GM21737 (cell line): ENCODE measurements around the gene CEP170B.

ENCODE experiments used
- ATAC-seq: cut with Tn5 transposase; IDR thresholded peaks from one replicate; pipeline ENCODE4 v1.9.1; 2021; ENCODE audit warnings: mild to moderate bottlenecking, moderate library complexity; ENCODE audit not compliant: unreplicated experiment

The CEP170B gene

DNA sequence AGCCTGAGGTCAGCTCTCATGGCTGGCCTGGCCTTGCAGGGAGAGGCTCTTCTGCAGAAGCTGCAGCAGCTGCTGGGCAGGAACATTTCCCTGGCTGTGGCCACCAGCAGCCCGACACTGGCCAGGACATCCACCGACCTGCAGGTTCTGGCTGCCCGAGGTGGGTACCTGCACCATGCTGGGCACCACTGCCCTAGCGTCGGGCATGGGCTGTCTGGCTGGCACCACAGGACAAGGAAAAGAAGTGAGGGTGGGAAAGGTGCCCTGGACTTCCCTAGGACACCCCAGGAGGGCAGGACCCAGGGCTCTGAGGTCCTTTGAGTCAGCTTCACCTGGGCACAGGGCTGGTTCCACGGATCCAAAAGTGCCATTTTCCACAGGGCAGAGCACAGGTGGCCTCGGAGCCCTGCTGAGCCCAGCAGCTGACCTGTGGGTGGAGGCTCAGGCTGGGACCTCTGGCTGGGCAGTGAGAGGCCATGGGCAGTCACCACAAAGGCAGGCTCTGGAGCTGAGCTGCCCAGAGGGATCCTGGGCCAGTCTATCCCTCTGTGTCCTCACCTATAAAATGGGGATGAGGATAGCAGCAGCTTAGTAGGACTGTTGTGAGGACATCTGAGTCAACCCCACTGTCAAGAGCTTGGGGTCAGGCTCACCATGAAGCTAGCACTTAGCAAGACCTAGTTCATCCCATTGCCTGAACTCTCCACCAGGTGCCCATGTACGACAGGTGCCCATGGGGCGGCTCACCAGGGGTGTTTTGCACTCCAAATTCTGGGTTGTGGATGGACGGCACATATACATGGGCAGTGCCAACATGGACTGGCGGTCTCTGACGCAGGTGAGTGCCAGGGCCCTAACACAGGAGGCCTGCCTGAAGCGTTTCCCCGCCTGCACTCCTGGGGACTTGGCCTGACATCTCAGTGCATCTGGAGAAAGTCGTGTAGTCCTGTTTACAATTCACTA is 64.5 kb downstream of the CEP170B start:
- ATAC-seq, result no peak

DNA sequence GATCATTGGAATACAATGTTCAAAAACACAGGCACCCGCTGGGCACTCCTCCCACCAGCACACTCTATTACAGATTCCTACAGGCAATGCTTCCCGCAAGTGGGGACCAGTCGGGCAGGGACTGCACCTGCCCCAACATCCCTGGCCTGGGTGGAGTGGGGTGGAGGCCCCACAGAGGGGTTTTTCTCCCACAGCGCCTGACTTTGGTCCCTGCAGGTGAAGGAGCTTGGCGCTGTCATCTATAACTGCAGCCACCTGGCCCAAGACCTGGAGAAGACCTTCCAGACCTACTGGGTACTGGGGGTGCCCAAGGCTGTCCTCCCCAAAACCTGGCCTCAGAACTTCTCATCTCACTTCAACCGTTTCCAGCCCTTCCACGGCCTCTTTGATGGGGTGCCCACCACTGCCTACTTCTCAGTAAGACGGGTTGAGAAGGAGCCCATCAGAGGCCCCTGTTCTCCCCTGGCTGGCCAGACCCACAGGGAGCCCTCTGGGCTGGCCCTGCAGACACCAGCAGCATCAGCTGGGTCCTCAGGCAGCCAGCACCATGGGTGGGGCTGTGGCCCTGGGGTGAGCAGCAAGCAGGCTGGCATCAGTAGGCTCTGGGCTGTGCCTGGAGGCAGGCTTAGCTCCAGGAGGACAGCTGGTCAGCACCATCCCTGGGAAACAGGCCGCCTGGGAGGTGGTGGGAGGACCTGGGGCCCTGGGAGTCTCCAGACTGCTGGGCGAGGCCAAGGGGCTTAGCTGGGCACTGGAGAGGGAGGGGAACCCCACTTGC is 65.6 kb downstream of the CEP170B start:
- ATAC-seq, result no peak

DNA sequence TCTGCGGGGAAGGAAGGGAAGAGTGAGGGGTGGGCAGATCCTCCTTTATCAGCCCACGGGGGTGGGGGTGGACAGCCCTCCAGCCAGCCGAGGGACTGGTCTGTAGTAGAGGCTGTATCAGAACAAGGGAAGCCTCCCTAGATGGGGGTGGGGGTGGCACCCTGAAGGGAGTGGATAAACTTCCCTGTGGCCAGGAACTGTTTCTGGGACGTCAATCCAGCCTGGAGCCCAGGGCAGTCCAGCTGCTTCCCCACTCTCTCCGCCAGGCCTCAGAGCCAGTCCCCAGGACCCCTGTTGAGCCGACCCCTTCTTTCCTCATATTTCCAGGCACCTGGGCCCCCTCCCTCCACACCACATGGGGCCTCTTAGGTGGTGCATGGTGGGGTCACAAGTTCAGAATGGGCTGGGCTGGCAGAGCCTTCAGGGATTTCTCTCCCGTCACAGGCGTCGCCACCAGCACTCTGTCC is 66.3 kb downstream of the CEP170B start:
- ATAC-seq, result no peak

DNA sequence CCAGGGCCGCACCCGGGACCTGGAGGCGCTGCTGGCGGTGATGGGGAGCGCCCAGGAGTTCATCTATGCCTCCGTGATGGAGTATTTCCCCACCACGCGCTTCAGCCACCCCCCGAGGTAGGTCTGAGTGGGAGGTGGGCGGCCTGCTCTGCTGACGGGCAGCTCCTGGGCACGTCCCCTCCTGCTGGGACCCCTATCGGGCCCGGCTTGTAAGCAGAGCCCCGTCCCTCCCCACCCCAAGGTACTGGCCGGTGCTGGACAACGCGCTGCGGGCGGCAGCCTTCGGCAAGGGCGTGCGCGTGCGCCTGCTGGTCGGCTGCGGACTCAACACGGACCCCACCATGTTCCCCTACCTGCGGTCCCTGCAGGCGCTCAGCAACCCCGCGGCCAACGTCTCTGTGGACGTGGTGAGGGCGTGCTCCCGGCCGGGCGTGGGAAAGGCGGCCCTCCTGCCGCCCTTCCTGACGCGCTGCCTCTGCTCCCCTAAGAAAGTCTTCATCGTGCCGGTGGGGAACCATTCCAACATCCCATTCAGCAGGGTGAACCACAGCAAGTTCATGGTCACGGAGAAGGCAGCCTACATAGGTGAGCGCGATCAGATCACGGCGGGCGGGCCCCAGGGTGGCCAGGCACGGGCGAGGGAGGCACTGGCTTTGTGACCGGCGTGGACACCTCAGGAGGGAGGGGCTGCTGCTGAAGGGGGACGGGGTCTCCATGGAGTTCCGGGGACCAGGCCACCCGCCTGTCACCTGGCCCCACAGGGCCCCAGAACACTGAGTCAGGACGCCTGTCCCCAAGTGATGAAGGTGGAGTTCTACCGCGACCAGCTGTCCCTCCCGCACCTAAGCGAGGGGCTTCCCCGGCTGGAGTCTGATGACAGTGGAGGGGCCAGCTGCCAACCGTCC is 67.0 kb downstream of the CEP170B start:
- no peak for ATAC-seq

DNA sequence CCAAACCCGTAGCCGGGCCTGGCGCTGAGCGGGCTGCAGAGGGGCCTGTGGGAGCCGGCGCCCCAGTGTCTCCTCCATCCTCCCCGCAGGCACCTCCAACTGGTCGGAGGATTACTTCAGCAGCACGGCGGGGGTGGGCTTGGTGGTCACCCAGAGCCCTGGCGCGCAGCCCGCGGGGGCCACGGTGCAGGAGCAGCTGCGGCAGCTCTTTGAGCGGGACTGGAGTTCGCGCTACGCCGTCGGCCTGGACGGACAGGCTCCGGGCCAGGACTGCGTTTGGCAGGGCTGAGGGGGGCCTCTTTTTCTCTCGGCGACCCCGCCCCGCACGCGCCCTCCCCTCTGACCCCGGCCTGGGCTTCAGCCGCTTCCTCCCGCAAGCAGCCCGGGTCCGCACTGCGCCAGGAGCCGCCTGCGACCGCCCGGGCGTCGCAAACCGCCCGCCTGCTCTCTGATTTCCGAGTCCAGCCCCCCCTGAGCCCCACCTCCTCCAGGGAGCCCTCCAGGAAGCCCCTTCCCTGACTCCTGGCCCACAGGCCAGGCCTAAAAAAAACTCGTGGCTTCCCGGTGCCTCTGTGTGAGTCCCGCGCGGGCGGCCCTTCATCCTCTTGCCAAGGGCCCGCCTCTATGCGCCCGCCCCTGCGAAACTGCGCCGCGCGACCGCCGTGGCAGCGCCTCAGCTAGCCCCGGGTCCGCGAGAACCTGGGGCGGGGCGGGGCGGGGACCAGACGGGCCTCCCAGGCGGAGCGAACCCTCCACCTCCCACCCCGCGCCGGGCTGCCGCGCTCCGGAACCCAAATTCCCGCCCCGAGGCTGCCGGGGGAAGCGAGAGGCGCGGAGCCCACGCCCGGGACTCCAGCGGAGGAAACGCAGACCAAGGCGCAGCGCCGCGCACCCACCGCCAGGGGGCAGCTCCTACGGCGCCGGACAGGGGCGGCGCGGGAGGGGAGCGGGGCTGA is 67.9 kb downstream of the CEP170B start:
- ATAC-seq, result no peak

DNA sequence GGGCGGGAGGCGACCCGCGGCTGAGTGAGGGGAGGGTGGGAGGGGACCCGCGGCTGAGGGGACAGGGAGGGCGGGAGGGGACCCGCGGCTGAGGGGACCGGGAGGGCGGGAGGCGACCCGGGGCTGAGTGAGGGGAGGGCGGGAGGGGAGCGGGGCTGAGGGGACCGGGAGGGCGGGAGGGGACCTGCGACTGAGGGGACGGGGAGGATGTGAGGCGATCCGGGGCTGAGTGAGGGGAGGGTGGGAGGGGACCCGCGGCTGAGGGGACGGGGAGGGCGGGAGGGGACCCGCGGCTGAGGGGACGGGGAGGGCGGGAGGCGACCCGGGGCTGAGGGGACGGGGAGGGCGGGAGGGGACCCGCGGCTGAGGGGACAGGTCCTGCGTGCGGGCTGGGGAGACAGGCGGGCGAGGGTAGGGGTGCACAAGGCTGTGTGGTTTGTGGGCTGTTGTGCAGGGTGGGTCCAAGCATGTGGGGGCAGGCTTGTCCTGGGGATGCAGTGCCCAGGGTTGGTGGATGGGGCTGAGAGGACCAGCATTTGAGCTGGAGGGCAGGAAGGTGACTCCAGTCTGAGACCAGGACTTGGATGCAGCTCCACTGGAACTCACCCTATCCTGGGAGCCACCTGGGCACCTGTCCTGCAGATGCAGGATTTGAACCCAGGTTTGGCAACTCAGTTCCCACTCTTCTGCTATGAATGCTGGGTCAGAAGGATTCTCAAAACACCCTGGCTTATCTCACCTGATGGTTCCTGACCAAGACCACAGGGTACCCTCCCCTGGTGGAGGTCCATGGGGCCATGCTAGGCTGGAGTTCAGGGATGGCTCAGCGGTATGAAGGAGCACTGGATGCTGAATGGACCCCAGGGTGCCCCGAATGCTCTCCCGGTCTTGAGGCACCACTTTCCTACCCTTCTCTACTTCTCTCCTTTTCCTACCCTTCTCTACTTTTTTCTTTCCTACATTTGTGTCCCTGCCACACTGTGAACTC is 69.0 kb downstream of the CEP170B start:
- no peak for ATAC-seq

DNA sequence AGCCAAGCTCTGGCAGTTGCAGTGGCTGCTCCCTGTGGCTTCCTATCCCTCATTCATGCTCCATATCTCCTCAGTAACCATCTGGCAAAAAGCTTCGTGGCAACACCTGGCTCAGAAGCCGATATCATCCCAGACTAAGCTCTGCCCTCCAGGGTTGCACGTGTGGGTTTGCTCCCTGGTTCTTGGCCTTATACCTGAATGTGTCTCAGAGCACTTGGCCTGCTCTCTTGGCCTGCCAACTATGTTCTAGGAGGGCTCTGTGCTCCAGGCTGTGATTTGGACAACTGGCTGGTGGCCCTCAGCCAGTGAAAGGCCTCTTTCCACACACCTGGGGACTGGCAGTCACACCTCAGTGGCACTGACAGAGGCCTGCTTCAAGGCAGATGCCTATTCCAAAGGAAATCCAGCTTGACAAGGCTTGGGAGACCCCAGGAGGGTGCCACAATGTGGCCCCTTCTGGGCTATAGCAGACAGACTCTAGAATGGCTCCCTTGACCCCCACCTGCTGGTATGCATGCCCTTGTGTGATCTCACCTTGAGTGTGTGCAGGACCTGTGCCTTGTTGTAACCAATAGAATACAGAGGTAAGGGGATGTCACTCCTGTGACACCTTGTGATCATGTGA is 70.1 kb downstream of the CEP170B start:
- no peak for ATAC-seq

DNA sequence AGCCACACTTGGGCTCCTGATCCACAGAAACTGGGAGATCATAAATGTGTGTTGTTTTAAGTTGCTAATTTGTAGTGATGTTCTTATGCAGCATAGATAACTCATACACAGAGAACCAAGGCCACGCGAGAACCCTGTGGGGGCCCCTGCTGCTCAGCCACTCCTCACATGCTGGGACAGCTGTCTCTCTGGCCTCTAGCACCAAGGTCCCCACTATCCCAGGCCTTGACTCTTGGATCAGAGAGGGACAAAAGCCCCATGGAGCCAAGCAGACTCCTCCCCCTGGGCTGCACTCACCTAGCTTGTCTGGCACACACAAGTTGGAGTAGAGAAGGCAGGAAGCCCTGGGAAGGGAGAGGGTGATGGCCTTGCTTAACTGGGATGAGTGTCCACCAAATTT is 70.9 kb downstream of the CEP170B start:
- no peak for ATAC-seq

DNA sequence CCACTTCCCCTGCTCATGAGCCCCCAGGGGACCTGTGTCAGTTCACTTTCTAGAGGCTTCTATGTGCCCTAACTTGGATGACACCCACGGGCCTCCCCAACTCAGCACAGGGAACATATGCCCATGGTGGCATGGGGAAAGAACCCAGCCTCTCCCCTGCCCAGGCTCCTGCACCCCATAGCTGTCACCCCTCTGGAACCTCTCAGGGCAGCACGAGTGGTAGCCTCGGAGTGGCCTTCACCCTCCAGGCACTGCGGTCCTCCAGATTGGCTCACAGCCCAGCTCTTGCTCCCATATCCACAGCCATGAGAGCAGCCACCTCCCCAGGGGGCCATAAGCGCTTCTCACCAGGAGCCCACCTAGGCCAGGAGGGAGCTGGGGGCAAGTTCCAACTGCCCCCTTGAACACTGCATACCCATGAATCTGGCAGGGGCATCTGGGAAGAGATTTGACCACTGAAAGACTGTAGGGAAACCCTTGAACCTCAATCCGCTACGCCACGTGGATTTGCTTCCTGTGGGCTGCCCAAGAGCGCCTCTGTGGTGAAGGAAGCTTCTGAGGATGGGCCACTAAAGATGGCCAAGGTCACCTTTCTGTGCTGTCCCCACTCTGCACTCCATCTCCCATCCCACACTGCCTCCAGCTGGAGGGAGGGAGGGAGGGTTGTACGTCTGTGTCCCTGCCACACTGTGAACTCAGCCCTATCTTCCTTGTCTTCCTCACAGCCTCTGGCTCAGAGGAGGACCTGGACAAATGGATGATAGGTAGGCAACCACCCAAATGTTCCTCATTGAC is 71.5 kb downstream of the CEP170B start:
- ATAC-seq, result no peak

DNA sequence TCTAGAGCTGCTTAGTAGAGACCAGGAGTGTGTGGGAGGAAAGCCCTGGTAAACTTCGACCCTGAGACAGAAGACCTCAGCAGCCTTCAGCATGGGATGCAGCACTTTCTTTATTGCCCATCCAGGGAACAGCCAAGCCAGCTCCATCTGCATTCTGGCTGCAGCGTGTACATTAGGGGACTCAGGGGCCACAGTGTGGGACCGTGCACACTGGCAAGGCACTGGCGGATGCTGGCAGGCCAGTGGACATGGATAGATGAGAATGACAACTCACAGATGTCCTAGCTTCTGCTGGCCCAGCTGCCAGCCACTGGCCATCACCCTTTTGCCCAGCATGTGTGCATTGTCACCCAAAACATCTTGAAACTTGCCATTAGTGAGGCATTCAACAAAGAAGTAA is 72.1 kb downstream of the CEP170B start:
- no peak for ATAC-seq

DNA sequence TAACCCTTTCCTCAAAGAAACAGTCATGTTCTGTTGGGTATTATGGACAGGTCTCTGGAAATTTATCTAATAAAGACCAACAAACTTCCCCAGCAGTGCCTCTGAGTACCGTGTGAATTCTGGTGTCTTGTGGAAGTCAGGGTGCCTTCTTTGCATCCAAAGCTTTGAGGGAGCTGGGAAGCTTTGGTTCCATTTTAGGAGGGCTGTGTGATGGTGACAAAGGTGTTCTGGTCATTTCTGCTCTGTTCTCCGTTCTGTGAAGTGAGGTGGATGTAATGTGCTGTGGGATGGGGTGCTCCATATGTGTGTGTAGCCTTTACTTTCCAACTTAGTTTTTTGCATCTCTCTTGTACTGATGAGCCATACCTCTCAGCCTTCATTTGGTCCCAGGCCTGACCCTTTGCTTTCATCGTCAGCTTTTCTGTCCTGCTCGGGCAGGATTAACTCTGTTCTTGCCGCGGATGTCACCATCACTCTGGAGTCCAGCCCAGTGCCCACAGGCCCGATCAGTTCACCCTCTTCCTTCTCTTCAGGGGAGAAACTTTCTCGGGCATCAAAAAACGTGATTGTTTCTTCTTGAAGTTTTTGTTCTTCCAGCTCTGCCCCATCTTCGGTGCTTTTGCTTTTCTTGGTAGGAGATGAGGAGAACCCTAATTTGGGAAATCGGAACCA is 72.8 kb downstream of the CEP170B start:
- no peak for ATAC-seq

DNA sequence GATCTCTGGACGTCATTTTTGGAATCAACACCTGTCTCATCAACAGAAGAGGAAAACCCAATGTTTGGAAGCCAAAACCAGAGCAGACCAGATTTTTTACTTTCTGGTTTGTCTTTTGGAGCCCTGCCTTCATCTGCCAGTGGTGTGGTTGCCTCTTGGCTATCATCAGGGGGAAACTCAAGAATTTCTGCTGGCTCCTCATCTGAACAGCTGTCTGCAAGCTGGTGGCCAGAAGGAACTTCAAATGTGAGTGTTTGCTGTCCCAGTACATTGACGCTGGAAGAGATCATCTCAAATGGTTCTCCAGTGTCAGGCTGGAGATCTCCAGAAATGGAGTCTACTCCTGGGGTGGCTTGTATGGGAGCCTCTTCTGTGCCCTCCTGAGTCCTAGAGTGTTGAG is 73.4 kb downstream of the CEP170B start:
- no peak for ATAC-seq

DNA sequence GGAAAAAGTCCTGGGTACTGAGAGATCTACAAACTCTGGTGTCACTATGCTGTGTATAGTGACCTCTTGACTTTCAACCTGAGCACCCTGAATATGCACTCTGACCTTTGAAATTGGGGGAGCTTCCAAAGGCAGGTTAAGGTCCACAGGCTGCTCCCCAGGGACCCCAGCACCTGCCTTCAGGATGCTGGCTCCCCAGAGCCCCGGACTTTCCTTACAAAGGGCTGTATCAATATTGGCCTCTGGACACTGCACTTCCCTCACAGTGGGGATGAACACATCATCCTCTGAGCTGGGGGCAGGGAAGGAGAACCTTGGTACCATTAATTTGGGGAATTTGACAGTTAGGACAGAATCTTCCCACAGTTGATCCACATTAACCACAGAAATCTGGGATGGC is 73.9 kb downstream of the CEP170B start:
- no peak for ATAC-seq

DNA sequence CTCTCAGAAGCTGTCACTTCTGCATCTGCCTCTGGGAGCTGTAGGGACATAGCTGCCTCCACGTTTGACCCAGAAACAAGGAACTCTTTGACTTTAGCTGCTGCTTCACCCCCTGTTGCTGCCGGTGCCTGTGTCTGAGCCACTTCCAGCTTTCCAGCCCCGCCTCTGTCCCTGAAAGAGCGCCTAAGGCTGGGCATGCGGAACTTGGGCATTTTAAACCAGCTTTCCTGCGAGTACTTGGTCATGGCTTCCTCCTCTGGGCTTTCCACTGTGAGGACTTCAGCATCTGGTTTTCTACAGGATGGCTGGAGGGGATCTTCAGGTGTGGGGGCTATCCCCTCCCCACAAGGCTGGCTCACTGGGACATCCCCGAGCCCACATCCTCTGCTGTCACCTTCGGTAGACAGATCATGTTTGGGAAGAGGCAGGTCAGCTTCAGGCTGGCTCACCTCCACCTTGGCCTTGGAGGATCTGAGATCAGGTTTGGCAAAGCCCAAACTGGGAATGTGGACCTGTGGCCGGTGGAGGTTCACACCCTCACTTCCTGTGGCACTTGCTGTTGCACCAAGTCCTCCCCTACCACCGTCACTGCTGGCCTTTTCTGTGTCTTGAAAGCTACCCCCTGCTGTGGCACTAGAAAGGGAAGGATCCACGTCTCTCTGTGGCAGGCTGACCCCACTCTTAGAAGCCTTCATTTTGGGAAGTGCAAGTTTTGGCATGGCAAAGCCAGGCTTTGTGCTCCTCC is 74.8 kb downstream of the CEP170B start:
- no peak for ATAC-seq

DNA sequence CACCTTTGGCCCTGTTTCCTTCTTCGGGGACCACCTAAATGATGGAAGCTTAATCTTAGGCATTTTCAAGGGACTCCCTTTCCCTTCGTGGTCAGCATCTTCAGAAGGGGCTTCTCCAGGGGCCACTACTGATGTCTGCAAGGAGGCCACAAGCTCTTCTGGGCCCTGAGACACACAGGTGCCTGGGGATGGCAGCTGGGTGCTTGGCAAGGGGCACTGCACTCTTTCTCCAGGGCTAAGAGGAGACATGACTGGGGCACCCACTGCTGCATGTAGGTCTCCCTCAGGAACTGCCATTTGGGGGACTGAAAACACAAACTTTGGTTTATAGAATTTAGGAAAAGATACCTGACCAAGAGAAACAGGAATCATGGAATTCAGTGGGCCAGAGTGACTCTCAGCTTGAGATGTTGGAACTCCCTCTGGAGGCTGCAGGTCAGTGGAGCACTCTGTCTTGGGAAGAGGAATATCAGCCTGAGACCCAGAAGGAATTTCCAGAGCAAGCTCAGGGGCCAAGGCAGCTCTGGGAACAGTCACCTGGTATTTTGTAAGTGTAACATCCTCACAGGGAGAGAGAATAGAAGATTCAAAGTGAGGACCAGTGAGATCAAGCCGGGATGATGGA is 75.6 kb downstream of the CEP170B start:
- no peak for ATAC-seq
